ENCODE measurements around the gene RPS15. TPM values are rescaled to one million over a fixed set of nuclear protein-coding genes. Genes with fewer than 3 reads are reported as not detected.

Gene RPS15
- total and polyA plus RNA-seq, 9 of the 15 experiments (the other 6 are each of a cell fraction or from before 2014, with no cell fraction given) = 605 to 2,791 (median 957) TPM

- TF ChIP-seq PBX2 (CRISPR knock-in tag; IDR thresholded peaks at IDR 0.05; ENCODE audit: low read depth) (no peak), PBX2 (tag; conservative IDR thresholded peaks at IDR 0.05; ENCODE audit: low read depth) (no peak; the same call in 1 of the 2 replicates), ZFP36 (IDR thresholded peaks at IDR 0.05; ENCODE audit: low read depth, low read length, partially characterized antibody) (no peak), ZBTB17 (CRISPR knock-in tag; IDR thresholded peaks at IDR 0.05) (no peak), EP300 (IDR thresholded peaks at IDR 0.05; ENCODE audit: low read length) (no peak), NCOA2 (IDR thresholded peaks at IDR 0.05; ENCODE audit: partially characterized antibody in 2 of 2) (no peak), ZNF311 (CRISPR knock-in tag; IDR thresholded peaks at IDR 0.05) (no peak), TCF7L2 (IDR thresholded peaks at IDR 0.05; ENCODE audit: low read depth, low read length) (no peak), CHD2 (IDR thresholded peaks at IDR 0.05; ENCODE audit: low read depth, low read length) (peak; percentile 70; the same call in 1 of the 2 replicates), PCBP2 (IDR thresholded peaks at IDR 0.05; ENCODE audit: low read depth, low read length, poor library complexity, severe bottlenecking) (no peak), PHF8 (IDR thresholded peaks at IDR 0.05; ENCODE audit: borderline replicate concordance, low read length) (peak; percentile 87; the same call in 1 of the 2 replicates), KDM2B (CRISPR knock-in tag; IDR thresholded peaks at IDR 0.05) (peak; percentile 70; the same call in 1 of the 2 replicates), MXI1 (IDR thresholded peaks at IDR 0.05; ENCODE audit: low read depth, low read length) (no peak), NONO (IDR thresholded peaks at IDR 0.05; ENCODE audit: low read depth in 2 of 2, low read length in 1 of 2) (peak in 1 of 2 experiments; percentile 64; a peak in 1 of 4 replicates), KAT8 (IDR thresholded peaks at IDR 0.05; ENCODE audit: low read depth) (no peak), MIER1 (IDR thresholded peaks at IDR 0.05; ENCODE audit: low read depth) (no peak), CXXC5 (CRISPR knock-in tag; IDR thresholded peaks at IDR 0.05) (peak; percentile 76), CBX8 (IDR thresholded peaks at IDR 0.05; ENCODE audit: borderline replicate concordance, extremely low read depth, low read depth, low read length, poor library complexity, severe bottlenecking) (no peak), RAD51 (IDR thresholded peaks at IDR 0.05; ENCODE audit: borderline replicate concordance, low read depth) (no peak), MCM5 (IDR thresholded peaks at IDR 0.05; ENCODE audit: low read depth) (no peak)
- TF ChIP-seq, protein P1, sequence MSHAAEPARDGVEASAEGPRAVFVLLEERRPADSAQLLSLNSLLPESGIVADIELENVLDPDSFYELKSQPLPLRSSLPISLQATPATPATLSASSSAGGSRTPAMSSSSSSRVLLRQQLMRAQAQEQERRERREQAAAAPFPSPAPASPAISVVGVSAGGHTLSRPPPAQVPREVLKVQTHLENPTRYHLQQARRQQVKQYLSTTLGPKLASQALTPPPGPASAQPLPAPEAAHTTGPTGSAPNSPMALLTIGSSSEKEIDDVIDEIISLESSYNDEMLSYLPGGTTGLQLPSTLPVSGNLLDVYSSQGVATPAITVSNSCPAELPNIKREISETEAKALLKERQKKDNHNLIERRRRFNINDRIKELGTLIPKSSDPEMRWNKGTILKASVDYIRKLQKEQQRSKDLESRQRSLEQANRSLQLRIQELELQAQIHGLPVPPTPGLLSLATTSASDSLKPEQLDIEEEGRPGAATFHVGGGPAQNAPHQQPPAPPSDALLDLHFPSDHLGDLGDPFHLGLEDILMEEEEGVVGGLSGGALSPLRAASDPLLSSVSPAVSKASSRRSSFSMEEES (CRISPR knock-in tag; IDR thresholded peaks at IDR 0.05) = no peak
- TF ChIP-seq, protein P2, sequence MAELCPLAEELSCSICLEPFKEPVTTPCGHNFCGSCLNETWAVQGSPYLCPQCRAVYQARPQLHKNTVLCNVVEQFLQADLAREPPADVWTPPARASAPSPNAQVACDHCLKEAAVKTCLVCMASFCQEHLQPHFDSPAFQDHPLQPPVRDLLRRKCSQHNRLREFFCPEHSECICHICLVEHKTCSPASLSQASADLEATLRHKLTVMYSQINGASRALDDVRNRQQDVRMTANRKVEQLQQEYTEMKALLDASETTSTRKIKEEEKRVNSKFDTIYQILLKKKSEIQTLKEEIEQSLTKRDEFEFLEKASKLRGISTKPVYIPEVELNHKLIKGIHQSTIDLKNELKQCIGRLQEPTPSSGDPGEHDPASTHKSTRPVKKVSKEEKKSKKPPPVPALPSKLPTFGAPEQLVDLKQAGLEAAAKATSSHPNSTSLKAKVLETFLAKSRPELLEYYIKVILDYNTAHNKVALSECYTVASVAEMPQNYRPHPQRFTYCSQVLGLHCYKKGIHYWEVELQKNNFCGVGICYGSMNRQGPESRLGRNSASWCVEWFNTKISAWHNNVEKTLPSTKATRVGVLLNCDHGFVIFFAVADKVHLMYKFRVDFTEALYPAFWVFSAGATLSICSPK (IDR thresholded peaks at IDR 0.05; ENCODE audit: borderline replicate concordance) = no peak
Measured at GRCh38 chr19:1401138-1401888, 36.9 kb upstream of the RPS15 start, which contains the start of gene GAMT (continued).

Data from K562 (cell line).